Skeletal muscle cell (primary cell): ENCODE data around the gene PPP3CA.

Experiments
- DNase-seq: peaks from one replicate; pipeline ENCODE4 v3.0.0-alpha.2; 2010; ENCODE audit warnings: low read depth
- H3K4me3 ChIP-seq: 2 replicates; pipeline ENCODE4 v1.5.1; 2011; ENCODE audit warnings: low read depth, mild to moderate bottlenecking, control low read depth, low read length, moderate library complexity

PPP3CA gene

GRCh38 chr4:101044766-101045165 lies 302.6 kb downstream of the PPP3CA start:
- DNase-seq, result no peak
- H3K4me3 ChIP-seq, result no peak overlapping the region

DNA sequence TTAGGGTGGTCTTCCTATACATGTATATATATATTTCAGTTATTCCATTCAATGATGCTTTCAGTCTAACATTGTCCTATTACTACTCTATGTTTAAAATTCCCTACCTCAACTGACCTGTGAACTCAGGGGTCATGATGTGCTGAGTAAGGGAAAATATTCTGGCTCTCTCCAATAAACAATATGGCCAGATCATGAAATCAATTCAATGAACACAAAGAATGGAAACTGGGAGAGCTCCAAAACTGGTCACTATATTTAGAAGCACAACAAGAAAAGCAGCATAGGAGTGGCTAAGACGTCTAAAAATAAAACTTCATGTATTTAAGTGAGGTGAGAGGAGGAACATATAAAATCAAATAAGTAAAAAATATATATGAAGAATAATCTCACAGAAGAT lies 304.5 kb downstream of the PPP3CA start:
- no peak overlapping the region for H3K4me3 ChIP-seq
- DNase-seq, result no peak

GRCh38 chr4:101040776-101041175 lies 306.6 kb downstream of the PPP3CA start:
- DNase-seq, result no peak
- no peak overlapping the region for H3K4me3 ChIP-seq

DNA sequence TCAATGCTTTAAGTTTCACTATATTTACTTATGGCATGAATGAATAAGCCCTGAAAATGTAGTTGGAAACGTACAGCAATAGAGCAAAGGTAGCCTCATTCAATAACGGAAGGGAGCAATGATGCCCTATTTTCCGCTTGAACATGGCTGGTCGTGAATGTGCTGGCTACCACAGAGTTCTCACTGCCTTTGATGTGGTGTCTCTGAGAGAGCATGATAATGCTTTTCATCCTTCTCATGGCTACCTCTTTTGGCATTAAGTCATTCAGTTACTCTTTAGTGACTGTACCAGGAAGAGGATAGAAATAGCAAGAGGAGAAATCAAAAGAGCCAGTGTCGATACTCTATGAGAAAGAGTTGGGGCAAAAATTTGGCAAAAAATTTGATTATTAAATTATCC lies 308.0 kb downstream of the PPP3CA start:
- no peak overlapping the region for H3K4me3 ChIP-seq
- no peak for DNase-seq

DNA sequence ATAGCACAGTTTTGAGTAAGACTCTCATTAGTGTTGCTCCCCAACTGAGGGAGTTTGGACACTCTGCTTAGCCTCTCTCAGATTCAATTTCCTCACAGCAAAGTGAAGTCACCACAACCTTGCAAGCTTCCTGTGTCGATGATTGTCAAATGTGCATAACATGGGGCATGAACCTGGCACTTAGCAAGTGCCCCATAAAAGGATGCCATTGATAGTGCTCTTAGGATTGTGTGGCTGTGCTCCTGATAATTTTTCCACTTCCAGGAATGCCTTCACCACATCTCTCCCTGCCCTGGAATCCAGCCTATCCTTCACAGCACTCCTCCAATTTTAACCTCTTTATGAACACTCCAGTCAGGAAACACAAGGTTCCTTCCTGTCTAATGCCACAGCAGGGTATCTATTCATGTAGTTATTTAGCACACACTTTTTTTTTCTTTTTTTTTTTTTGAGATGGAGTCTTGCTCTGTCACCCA lies 309.4 kb downstream of the PPP3CA start:
- H3K4me3 ChIP-seq, result no peak overlapping the region
- DNase-seq, result no peak

GRCh38 chr4:101037249-101037648 lies 310.1 kb downstream of the PPP3CA start:
- no peak overlapping the region for H3K4me3 ChIP-seq
- DNase-seq, result no peak

- no peak for DNase-seq
- H3K4me3 ChIP-seq, result no peak overlapping the region
These were observed 311.8 kb downstream of the PPP3CA start for GRCh38 chr4:101035487-101035886.

DNA sequence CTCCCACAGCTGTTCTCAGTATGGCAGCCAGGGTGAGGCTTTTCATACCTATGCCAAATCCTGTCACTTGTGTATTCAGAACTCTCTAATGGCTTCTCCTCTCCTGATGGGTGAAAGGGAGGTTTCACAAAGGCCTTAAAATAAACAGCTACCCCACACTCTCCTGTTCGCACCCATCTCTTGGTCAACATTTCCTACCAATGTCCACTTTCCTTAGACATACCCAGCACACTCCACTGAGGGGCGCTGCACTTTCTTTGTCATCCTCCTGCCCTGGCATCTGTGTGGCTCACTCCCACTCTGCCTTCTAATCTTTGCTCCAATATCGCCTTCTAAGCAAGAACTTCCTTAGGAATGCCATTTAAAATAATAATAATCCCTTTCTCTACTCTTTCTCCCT lies 313.3 kb downstream of the PPP3CA start:
- DNase-seq, result no peak
- H3K4me3 ChIP-seq, result no peak overlapping the region

DNA sequence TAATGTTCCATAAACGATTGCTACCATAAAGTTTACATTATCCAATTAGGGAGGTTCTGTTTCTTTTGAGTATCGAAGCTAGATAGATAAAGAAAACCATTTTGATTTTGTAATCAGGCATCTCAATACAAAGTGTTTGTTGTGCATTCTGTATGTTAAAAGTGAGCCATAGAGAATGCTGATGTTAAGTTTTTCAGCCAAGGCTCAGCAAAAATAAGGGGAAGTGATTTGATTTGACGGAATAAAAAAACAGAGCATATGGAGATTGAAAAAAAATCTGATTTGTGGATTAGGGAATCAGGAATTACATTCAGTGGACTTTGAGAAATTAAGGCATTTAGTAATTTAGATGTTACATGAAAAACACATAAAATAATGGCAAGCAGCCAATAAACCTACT lies 314.8 kb downstream of the PPP3CA start:
- no peak for DNase-seq
- H3K4me3 ChIP-seq, result no peak overlapping the region

- H3K4me3 ChIP-seq, result no peak overlapping the region
- DNase-seq, result no peak
These were observed 315.4 kb downstream of the PPP3CA start for GRCh38 chr4:101031971-101032370.

DNA sequence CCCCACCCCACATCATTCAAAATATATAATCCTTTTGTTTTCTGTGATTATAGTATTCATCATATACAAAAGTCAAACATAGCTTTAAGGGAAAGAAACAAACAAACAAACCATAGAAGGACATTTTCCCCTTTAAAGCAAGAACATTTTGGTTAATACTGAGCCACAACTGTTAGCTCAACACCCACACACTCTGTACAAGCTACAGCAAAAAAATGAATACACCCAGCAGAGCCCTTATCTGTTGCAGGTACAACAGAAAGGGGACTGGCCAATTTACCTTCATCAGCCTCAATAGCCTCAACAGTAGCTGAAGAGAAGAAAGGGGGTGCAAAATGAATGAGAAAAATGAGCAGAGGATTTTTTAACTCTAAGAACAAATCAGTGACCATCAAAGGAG lies 318.4 kb downstream of the PPP3CA start:
- no peak for DNase-seq
- no peak overlapping the region for H3K4me3 ChIP-seq

- H3K4me3 ChIP-seq, result no peak overlapping the region
- DNase-seq, result no peak
These were observed 319.6 kb downstream of the PPP3CA start for GRCh38 chr4:101027721-101028120.

GRCh38 chr4:101025755-101026154 lies 321.6 kb downstream of the PPP3CA start:
- no peak for DNase-seq
- no peak overlapping the region for H3K4me3 ChIP-seq

DNA sequence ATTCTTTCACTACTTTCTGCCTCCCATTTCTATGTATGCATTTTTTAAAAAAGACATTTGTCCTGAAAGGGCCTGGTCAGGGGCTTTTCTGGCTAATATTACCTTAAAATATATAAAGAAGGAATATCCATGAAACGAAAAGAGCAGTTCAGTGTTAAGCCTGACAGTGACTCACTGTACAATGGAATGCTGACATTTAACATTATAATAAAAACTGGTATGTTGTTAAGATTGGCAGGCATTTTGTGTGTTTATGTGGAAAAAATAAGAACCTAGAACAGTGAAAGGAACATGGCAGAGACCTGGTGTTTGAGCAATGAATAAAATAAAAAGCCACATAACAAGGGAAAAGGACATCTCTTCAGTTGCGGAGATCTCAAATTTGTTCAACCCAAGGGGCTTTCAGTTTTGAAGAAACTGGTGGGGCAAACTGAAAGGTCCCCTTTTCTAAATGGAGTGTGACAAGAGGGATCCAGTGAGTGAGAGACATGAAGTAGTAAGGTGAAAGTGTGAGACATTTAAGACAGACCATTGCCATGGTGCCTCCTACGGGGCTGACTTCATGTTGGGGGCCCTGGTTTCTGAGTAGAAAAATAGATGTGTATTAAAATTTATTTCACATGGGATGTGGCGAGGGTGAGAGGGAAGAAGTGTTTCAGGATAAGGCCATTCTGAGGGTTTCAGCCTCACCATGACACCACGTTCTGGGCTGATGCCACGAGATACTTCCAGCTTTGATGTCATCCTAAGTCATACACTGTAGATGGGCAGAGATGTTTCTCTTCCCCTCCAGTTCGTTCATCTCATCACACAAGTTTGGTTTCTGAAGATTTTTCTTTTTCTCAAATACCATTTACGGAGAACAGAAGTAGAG lies 324.9 kb downstream of the PPP3CA start:
- peak; percentile 31 for DNase-seq
- H3K4me3 ChIP-seq, result no peak overlapping the region

GRCh38 chr4:101020956-101021355 lies 326.4 kb downstream of the PPP3CA start:
- peak; percentile 40 for DNase-seq
- H3K4me3 ChIP-seq, result no peak overlapping the region

DNA sequence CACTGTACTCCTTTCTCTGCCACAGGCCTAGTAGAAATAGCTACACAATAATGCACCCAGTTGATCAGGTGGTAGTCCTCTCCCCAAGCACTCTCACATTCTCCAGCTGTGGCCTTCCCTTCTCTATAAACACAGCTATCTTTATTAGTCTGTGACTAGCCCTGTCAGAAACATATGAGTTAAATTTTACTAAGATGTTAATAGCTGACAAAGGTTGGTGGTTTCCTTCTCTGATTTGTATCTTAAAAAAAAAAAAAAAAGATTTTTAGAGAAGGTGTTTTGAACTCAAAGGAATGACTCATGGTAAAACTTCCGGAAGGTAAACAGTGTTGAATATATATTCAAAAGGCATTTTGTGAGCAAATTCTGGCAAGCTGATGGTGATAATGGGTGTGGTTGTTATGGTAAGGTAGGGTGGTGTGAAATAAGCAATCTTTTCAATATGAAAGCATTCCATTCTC lies 327.4 kb downstream of the PPP3CA start:
- H3K4me3 ChIP-seq, result no peak overlapping the region
- no peak for DNase-seq

DNA sequence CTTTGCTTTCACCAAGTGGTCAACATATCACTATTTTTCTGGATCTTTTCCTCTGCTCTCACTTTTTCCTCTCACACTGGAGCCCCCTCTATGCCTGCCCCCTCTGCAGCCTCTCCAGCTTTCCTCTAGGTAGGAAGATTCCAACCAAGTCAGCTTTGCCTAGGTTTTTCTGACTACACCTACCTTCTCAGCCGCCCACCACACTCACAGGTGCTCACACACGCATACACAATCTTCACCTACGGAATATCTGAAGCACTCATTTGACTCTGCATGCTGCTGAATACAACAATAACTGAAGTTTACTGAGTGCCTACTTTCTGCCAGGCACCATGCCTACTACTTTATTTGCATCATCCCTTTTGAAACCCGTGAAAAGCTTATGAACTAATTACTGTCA lies 328.0 kb downstream of the PPP3CA start:
- DNase-seq, result no peak
- no peak overlapping the region for H3K4me3 ChIP-seq

DNA sequence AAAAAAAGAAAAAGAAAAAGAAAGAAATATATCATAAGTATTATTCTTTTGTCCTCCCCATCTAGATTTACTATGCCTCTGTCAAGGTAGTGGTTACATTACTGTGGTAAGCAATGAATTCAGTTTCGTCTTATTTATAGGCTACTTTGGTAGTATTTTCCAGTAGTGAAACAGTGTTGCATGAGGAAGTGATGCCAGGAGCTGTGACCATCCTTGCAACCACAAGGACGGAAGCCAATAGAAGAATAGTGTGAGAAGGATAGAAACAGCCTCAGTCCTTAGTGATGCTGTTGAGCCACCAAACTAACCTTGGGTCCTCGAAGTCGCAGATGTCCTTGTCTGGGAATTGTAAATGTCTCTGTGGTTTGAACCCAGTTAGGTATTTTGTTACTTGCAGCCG lies 328.5 kb downstream of the PPP3CA start:
- no peak for DNase-seq
- no peak overlapping the region for H3K4me3 ChIP-seq

- DNase-seq, result no peak
- no peak overlapping the region for H3K4me3 ChIP-seq
These were observed 332.9 kb downstream of the PPP3CA start for GRCh38 chr4:101014417-101014816.

DNA sequence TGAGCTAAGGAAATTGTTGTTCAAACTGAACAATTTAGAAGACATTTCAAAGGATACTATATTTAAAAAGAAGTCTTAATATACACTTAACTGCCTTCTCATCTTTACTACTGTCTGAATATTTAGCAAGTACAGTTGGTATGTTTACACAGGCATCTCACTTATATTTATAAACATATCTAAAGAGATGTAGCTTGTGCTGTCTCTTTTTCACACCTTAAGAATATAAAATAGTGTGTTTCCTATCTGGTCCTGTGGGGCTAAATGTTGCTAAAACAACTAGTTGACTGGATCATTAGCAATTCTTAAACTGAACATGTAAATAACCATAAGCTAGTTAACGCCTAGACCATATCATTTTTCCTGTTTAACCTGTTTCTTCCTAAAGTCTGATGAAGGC lies 336.3 kb downstream of the PPP3CA start:
- DNase-seq, result no peak
- H3K4me3 ChIP-seq, result no peak overlapping the region

DNA sequence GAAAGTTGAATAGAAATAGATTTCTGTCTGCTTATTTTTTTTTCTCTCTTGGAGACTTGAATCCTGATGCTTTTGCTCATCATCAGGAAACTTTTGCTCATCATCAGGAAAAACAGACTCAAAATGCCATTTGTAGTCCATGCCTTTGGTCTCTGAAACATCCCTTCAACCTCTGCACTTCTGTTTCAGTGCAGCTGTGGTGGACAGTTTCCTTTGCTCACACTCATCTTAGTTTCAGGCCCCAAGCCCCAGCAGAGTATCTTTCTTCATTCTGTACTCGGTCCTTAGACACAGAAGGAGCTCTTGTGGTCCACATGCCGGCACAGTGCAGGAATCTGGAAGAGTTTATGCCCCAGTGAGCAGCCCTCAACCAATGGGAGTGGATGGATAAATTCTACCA lies 337.9 kb downstream of the PPP3CA start:
- no peak for DNase-seq
- no peak overlapping the region for H3K4me3 ChIP-seq
